Measurements from ENCODE around the gene POLE. TPM values are rescaled to one million over a fixed set of nuclear protein-coding genes. Genes with fewer than 3 reads are reported as not detected.

The POLE gene
- total and polyA plus RNA-seq, 2 donors (not counting 1 experiment from before 2014, with no cell fraction given), result 6.2 to 9.6 TPM

GRCh38 chr12:132710405-132711079 lies 23.4 kb upstream of the POLE start, which contains the start of gene PGAM5:
Gene PGAM5, plus strand, starts transcription at chr12:132710842. Its CDS starts 35 bp downstream, at chr12:132710877.
- H3K36me3 ChIP-seq (ENCODE audit: control insufficient read depth, insufficient read depth, low read length), result peaks cover 1% of the 10 kb centered on the region
- H2AFZ ChIP-seq (ENCODE audit: low read length), result peak within 1 kb of the TSS; percentile 17
- DNase-seq (ENCODE audit: low read depth in 2 of 2), result peak; percentile 71 to 79
- H4K20me1 ChIP-seq (ENCODE audit: control insufficient read depth, extremely low read depth, insufficient read depth, low read length), result no peaks in the 10 kb centered on the region
- H3K27ac ChIP-seq (ENCODE audit: insufficient read depth, low read length), result peak within 1 kb of the TSS; percentile 47
- no peaks in the 10 kb centered on the region for H3K4me1 ChIP-seq (ENCODE audit: control insufficient read depth, extremely low read depth, insufficient read depth, low read length)
- H3K27me3 ChIP-seq (ENCODE audit: control insufficient read depth, insufficient read depth, low read length), result no peaks in the 10 kb centered on the region
- H3K9me3 ChIP-seq (ENCODE audit: control insufficient read depth, insufficient read depth, low read depth, low read length), result no peaks in the 10 kb centered on the region
- H3K9ac ChIP-seq (ENCODE audit: insufficient read depth, low read length), result peak within 1 kb of the TSS; percentile 75
- H3K4me2 ChIP-seq (ENCODE audit: extremely low read depth, insufficient read depth, low read length), result peak within 1 kb of the TSS; percentile 65
- H3K79me2 ChIP-seq (ENCODE audit: control insufficient read depth, insufficient read depth, low read length), result peaks cover 30% of the 10 kb centered on the region
- TF ChIP-seq EZH2 (IDR thresholded peaks at IDR 0.05; ENCODE audit: low read length, missing control alignments), result no peak
- TF ChIP-seq, protein P1, sequence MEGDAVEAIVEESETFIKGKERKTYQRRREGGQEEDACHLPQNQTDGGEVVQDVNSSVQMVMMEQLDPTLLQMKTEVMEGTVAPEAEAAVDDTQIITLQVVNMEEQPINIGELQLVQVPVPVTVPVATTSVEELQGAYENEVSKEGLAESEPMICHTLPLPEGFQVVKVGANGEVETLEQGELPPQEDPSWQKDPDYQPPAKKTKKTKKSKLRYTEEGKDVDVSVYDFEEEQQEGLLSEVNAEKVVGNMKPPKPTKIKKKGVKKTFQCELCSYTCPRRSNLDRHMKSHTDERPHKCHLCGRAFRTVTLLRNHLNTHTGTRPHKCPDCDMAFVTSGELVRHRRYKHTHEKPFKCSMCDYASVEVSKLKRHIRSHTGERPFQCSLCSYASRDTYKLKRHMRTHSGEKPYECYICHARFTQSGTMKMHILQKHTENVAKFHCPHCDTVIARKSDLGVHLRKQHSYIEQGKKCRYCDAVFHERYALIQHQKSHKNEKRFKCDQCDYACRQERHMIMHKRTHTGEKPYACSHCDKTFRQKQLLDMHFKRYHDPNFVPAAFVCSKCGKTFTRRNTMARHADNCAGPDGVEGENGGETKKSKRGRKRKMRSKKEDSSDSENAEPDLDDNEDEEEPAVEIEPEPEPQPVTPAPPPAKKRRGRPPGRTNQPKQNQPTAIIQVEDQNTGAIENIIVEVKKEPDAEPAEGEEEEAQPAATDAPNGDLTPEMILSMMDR (conservative IDR thresholded peaks at IDR 0.05 in 1 of 2, IDR thresholded peaks at IDR 0.05 in 1 of 2; ENCODE audit: low read depth in 1 of 2, low read length in 2 of 2), result no peak
- H3K4me3 ChIP-seq (replicated peaks in 1 of 4; ENCODE audit: control extremely low read depth in 1 of 4, insufficient read depth in 1 of 4, low read depth in 3 of 4, low read length in 4 of 4), result peak within 1 kb of the TSS; percentile 69 to 92 (median 86)

- Histone ChIP-seq H3K4me3 (replicated peaks in 1 of 4; ENCODE audit: control extremely low read depth in 1 of 4, insufficient read depth in 1 of 4, low read depth in 3 of 4, low read length in 4 of 4) (peak overlapping the region; percentile 51 to 92 (median 77)), H2AFZ (ENCODE audit: low read length) (peak overlapping the region; percentile 15), H3K9me3 (ENCODE audit: control insufficient read depth, insufficient read depth, low read depth, low read length) (no peaks in the 10 kb centered on the region), H3K27ac (ENCODE audit: insufficient read depth, low read length) (peak overlapping the region; percentile 8), H4K20me1 (ENCODE audit: control insufficient read depth, extremely low read depth, insufficient read depth, low read length) (no peaks in the 10 kb centered on the region), H3K36me3 (ENCODE audit: control insufficient read depth, insufficient read depth, low read length) (peaks cover 1% of the 10 kb centered on the region), H3K4me1 (ENCODE audit: control insufficient read depth, extremely low read depth, insufficient read depth, low read length) (no peaks in the 10 kb centered on the region), H3K79me2 (ENCODE audit: control insufficient read depth, insufficient read depth, low read length) (peaks cover 30% of the 10 kb centered on the region), H3K4me2 (ENCODE audit: extremely low read depth, insufficient read depth, low read length) (peak overlapping the region; percentile 65), H3K27me3 (ENCODE audit: control insufficient read depth, insufficient read depth, low read length) (no peaks in the 10 kb centered on the region), H3K9ac (ENCODE audit: insufficient read depth, low read length) (peak overlapping the region; percentile 58)
- no peak for DNase-seq (ENCODE audit: low read depth in 2 of 2)
- TF ChIP-seq EZH2 (IDR thresholded peaks at IDR 0.05; ENCODE audit: low read length, missing control alignments), result no peak
- TF ChIP-seq, protein P1 (conservative IDR thresholded peaks at IDR 0.05 in 1 of 2, IDR thresholded peaks at IDR 0.05 in 1 of 2; ENCODE audit: low read depth in 1 of 2, low read length in 2 of 2), result no peak
These were observed 22.9 kb upstream of the POLE start for GRCh38 chr12:132710043-132710404.

GRCh38 chr12:132708150-132708549 lies 21.0 kb upstream of the POLE start:
- no peak overlapping the region for H3K27ac ChIP-seq (ENCODE audit: insufficient read depth, low read length)
- H3K27me3 ChIP-seq (ENCODE audit: control insufficient read depth, insufficient read depth, low read length), result no peaks in the 10 kb centered on the region
- no peak overlapping the region for H2AFZ ChIP-seq (ENCODE audit: low read length)
- no peak for DNase-seq (ENCODE audit: low read depth in 2 of 2)
- H3K79me2 ChIP-seq (ENCODE audit: control insufficient read depth, insufficient read depth, low read length), result peaks cover 19% of the 10 kb centered on the region
- no peaks in the 10 kb centered on the region for H3K4me1 ChIP-seq (ENCODE audit: control insufficient read depth, extremely low read depth, insufficient read depth, low read length)
- no peaks in the 10 kb centered on the region for H4K20me1 ChIP-seq (ENCODE audit: control insufficient read depth, extremely low read depth, insufficient read depth, low read length)
- no peak overlapping the region for H3K4me2 ChIP-seq (ENCODE audit: extremely low read depth, insufficient read depth, low read length)
- TF ChIP-seq, protein P1 (conservative IDR thresholded peaks at IDR 0.05 in 1 of 2, IDR thresholded peaks at IDR 0.05 in 1 of 2; ENCODE audit: low read depth in 1 of 2, low read length in 2 of 2), result no peak
- no peak for TF ChIP-seq EZH2 (IDR thresholded peaks at IDR 0.05; ENCODE audit: low read length, missing control alignments)
- no peak overlapping the region for H3K4me3 ChIP-seq (replicated peaks in 1 of 4; ENCODE audit: control extremely low read depth in 1 of 4, insufficient read depth in 1 of 4, low read depth in 3 of 4, low read length in 4 of 4)
- H3K36me3 ChIP-seq (ENCODE audit: control insufficient read depth, insufficient read depth, low read length), result peaks cover 3% of the 10 kb centered on the region
- no peaks in the 10 kb centered on the region for H3K9me3 ChIP-seq (ENCODE audit: control insufficient read depth, insufficient read depth, low read depth, low read length)
- H3K9ac ChIP-seq (ENCODE audit: insufficient read depth, low read length), result no peak overlapping the region

Measured in fibroblast of lung (primary cell).